Activated T-helper 9 cell treated with anti-CD3 and anti-CD28 coated beads, Interleukin-2, amount 50 U/mL, for 16 hours (primary cell): ENCODE data around the gene MAP2.

Experiments
- DNase-seq: peaks from one replicate; pipeline ENCODE4 v3.0.0-alpha.2; 2020; ENCODE audit warnings: low read depth

The MAP2 gene

GRCh38 chr2:209663139-209663538 is 239.3 kb downstream of the MAP2 start:
- DNase-seq: no peak

GRCh38 chr2:209663656-209664055 is 239.8 kb downstream of the MAP2 start:
- no peak for DNase-seq

GRCh38 chr2:209666296-209666695 is 242.4 kb downstream of the MAP2 start:
- no peak for DNase-seq

GRCh38 chr2:209671020-209671680 is 247.3 kb downstream of the MAP2 start:
- no peak for DNase-seq

GRCh38 chr2:209673811-209674210 is 250.0 kb downstream of the MAP2 start:
- no peak for DNase-seq

GRCh38 chr2:209680596-209680995 is 256.7 kb downstream of the MAP2 start:
- no peak for DNase-seq

- no peak for DNase-seq
Measured at GRCh38 chr2:209681201-209681735, 257.4 kb downstream of the MAP2 start.

GRCh38 chr2:209682646-209683045 is 258.8 kb downstream of the MAP2 start:
- no peak for DNase-seq

GRCh38 chr2:209685340-209685739 is 261.5 kb downstream of the MAP2 start:
- no peak for DNase-seq

- DNase-seq: no peak
Measured at GRCh38 chr2:209685963-209686362, 262.1 kb downstream of the MAP2 start.

- DNase-seq: no peak
Measured at GRCh38 chr2:209686448-209686847, 262.6 kb downstream of the MAP2 start.

- DNase-seq: no peak
Measured at GRCh38 chr2:209687323-209687969, 263.6 kb downstream of the MAP2 start.

GRCh38 chr2:209688385-209688784 is 264.5 kb downstream of the MAP2 start:
- no peak for DNase-seq

- DNase-seq: no peak
Measured at GRCh38 chr2:209690029-209690754, 266.3 kb downstream of the MAP2 start.

- DNase-seq: no peak
Measured at GRCh38 chr2:209694748-209695147, 270.9 kb downstream of the MAP2 start.

GRCh38 chr2:209696836-209697711 is 273.2 kb downstream of the MAP2 start:
- DNase-seq: no peak

- no peak for DNase-seq
Measured at GRCh38 chr2:209702775-209703174, 278.9 kb downstream of the MAP2 start.

- DNase-seq: no peak
Measured at GRCh38 chr2:209713219-209713618, 289.4 kb downstream of the MAP2 start.

GRCh38 chr2:209719034-209719433 is 295.2 kb downstream of the MAP2 start:
- no peak for DNase-seq

GRCh38 chr2:209721497-209721896 is 297.6 kb downstream of the MAP2 start:
- no peak for DNase-seq

- DNase-seq: no peak
Measured at GRCh38 chr2:209726311-209726710, 302.5 kb downstream of the MAP2 start.

GRCh38 chr2:209727077-209727476 is 303.2 kb downstream of the MAP2 start:
- DNase-seq: no peak
